GM11168 (cell line): ENCODE data around the gene LRRC7.
"Not testable (repeated sequence)": the region's sequence is repeated elsewhere in the genome, so short reads cannot be mapped to it uniquely, and the experiment has no call there.

Source experiments
- in situ Hi-C: fragments of 300-500 bp; cut with MboI; formaldehyde crosslinking; loops from one replicate; pipeline ENCODE4 v1.12.0; 2022; ENCODE audit warnings: low sequenced_read_pairs; ENCODE audit not compliant: unreplicated experiment

Gene LRRC7

DNA sequence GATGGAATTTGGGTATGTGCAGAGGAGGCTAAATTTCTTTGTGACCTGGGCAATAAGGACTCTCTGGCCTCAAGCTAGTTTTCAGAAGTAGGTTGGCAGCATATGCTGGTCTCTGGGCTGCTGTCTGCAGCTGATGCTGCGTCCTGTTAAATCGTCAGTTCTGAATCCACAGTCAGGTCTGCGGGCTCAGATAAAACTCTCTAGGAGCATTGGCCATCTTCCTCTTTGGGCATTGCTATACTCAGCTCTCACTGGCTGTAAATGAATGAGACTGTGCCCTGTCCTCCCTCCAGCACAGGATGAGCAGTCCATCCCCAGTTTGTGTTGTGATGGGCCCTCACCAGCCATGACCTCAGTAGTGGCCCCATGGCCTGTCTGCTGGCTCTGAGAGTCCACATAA lies 365.0 kb downstream of the LRRC7 start:
- in situ Hi-C loops, result no loop called here

DNA sequence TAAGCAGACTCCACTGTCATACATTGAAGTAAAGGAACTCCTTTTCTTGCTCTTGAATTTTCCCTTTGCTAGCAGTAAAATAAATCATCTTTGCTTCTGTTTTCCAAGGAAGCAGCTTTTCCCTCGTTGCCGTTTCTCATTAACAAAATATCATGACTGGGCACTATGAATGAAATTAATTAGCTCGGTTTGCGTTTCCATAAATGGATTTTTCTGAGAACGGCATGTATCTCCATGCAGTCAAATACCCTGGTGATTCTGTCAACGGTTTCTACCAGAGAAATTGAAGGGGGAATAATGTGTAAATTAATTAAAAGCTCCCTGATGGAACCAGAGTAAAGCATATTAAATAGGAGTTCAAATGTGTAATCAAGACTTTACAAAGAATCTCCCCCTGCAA lies 372.5 kb downstream of the LRRC7 start:
- in situ Hi-C loops, result no loop called here

DNA sequence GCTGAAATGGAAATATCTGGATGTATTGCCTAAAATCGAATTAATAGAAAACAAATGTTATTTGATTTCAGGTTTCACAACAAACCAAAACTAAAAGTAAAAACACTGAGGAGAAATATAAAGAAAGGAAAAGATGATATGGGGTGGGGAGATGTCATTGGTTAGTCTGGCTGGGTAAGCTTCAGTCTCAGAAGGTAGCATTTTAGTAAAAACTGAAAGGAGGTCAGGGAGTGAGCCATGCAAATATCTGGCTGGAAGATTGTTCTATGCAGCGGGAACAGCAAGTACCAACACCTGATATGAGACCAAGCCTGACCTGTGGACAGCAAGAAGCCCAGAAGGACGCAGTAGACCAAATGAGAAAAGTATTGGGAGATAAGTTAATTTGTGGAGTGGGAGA lies 373.1 kb downstream of the LRRC7 start:
- in situ Hi-C loops, result no loop called here

DNA sequence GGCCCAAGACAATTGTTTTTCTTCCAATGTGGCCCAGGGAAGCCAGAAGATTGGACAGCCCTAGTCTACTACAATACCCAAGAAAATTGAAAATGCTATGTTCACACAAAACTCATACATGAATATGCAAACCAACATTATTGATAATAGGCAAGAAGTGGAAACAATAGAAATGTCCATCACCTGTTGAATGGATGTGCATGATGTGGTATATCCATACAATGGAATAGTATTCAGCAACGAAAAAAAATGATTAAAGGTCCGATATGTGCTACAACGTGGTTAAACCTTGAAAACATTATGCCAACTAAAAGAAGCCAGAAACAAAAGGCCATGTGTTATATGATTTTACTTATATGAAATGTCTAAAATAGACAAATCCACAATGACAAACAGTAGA lies 375.3 kb downstream of the LRRC7 start:
- in situ Hi-C loops, result no loop called here

DNA sequence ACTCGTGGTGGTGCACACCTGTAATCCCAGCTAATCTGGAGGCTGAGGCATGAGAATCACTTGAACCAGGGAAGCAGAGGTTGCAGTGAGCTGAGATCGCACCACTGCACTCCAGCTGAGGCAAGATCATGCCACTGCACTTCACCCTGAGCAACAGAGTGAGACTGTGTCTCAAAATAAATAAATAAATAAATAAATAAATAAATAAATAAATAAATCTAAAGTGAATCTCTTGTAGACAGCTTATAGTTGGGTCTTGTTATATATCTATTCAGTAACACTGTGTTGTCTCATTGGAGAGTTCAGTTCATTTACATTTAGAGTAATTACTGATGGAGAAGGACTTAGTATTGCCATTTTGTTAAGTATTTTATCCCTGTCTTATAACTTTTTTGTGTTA lies 379.2 kb downstream of the LRRC7 start:
- in situ Hi-C loops, result no loop called here

DNA sequence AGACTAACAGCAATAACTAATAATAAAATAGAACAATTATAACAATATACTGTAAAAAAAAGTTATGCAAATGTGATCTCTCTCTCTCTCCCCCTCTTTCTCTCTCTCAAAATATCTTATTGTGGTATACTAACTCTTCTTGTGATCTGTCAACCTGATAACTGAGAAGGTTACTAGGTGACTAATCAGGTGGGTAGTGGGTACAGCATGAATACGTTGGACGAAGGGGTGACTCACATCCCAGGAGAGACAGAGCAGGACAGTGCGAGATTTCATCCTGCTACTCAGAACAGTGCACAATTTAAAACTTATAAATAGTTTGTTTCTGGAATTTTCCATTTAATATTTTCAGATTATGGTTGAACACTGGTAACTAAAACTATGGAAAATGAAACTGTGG lies 380.1 kb downstream of the LRRC7 start:
- in situ Hi-C loops, result no loop called here

DNA sequence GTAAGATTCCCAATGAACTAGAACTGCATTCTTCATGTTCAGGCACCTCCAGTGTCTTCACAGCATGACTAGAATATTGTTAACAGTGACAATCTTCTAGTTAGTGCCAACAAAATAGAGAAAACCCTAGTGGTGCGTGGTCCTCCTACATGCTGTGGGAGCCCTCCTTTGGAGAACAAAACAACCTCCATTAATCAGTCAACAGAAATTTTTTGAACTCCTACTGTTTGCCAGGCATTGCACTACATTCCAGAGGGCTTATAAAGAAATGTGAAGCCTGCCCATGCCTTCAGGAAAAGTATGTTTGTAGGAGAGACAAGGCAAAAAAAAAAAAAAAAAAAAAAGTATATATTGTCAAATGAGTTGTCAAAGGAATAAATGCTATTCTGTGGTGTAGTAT lies 385.0 kb downstream of the LRRC7 start:
- in situ Hi-C loops, result no loop called here

DNA sequence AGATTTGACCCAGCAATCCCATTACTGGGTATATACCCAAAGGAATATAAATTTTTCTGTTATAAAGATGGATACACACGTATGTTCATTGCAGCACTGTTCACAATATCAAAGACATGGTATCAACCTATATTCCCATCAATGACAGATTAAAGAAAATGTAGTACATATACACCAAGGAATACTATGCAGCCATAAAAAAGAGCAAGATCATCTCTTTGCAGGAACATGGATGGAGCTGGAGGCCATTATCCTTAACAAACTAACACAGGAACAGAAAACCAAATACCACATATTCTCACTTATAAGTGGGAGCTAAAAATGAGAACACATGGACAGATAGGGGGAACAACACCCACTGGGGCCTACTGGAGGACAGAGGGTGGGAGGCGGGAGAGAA lies 394.7 kb downstream of the LRRC7 start:
- in situ Hi-C loops, result not testable (repeated sequence)

DNA sequence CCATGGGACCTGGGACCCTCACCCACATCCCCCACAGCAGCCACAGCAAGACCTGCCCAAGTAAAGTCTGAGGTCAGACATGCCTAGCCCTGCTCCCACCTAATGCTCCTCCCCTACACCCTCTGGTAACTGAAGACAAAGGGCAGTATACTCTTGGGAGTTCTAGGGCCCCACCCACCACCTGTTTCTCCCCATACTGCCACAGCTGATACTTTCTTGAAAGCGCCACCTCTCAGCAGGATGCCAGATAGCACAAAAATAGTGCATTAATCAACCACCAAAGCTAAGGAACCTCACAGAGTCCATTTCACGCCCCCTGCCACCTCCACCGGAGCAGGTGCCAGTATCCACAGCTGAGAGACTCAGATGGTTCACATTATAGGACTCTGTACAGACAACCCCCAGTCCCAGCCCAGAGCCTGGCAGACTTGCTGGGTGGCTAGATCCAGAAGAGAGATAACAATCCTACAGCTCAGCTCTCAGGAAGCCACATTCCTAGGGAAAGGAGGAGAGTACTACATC lies 399.6 kb downstream of the LRRC7 start:
- in situ Hi-C loops, result no loop called here

DNA sequence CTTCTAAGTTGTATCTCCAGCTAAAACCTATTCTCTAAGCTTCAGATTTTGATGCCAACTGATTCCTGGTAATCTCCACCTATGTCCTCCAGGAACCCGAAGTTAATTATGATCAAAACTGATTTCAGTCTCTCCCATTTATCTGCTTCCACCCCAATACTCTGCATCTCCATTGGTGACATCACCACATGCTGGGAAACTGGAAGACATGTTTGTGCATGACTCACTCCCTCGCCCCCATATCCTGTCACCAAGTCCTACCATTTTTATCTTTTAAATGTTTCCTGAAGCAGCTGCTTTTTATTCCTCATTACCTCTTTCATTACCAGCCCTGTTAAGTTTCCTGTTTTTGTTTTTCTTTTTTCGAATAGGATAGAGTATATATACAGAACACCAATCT lies 409.2 kb downstream of the LRRC7 start:
- in situ Hi-C loops, result no loop called here

DNA sequence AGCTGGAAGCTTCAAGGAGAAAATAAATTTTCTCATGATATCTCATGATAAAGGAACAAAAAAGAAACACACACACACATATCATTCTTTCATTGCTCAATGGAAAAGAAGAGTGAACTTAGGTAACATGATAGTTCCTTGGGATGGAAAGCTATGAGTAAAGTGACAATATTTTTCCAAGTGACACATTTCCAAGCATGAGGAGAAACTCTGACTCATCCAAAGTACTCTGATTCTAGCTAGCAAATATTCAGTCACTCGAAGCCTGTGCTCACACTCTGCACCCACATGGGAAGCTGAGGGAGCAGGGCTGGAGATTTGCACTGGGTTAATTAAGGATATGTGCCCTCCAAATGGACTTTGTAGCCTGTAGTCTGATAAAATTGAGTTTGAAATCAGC lies 415.3 kb downstream of the LRRC7 start:
- in situ Hi-C loops, result no loop called here

DNA sequence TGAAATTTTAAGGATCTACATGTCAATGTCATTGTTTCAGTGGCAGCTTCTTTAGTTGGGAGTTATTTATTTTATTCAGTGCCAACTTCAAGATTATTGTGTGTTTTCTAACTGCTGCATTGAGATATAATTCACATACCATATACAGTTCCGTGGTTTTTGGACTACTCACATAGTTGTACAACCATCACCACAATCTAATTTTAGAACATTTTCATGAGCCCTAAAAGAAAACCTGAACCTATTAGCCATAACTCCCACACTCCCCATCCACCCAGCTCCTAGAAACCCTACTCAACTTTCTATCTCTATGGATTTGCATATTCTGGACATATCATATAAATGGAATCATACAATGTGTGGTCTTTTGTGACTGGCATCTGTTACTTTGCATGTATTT lies 417.7 kb downstream of the LRRC7 start:
- in situ Hi-C loops, result no loop called here

DNA sequence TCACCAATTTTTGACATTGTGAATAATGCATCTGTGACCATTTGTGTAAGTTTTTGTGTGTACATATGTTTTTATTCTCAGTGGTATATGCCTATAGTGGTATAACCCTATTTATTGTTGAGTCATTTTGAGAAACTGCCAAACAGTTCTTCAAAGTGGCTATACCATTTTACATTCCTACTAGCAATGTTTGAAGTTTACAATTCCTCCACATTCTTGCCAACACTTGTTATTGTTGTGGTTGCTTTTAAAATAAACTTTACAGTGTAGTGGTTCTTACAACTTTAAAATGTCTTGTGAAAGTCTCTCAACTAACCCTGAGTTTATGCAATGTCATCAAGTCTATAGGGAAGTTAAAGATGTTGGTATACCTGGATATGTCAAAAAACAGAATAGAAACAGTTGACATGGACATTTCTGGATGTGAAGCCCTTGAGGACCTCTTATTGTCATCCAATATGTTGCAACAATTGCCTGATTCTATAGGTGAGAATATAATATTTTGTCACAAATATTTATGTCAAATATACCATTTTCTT lies 418.2 kb downstream of the LRRC7 start:
- in situ Hi-C loops, result no loop called here

DNA sequence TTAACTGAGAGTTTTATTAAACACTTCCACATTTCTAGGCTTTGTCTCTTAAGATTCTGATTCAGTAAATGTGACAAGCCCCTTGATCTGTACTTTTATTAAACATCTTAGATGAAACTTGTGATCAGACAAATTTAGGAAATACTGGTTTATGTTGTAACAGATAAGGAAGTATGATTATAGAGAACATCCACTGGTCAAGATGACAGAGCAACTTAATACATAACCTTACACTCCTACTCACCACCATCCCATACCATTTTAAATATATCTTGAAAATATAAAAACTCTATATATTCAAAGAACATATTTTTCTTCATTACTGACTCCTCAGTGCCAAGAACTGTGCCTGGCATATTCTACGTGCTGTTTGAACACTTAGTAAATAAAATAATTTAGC lies 420.2 kb downstream of the LRRC7 start:
- in situ Hi-C loops, result no loop called here

DNA sequence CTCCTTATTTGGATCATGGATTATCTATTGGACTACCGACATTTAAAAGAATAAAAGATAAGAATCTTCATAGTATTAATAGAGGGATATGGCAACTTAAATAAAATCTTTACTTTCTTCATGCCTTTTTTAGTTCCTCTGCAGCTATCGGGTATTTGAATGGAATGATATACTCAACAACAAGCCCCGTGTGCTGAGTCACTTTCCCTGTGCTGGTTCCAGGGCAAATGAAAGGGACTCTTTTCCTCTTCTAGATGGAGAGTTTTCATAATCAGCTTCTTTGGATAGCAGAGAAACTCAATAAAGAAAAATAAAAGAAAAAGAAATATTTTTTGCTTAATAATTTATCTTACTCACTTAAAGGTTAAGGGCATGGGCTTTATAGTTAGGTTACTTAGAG lies 423.9 kb downstream of the LRRC7 start:
- in situ Hi-C loops, result no loop called here

DNA sequence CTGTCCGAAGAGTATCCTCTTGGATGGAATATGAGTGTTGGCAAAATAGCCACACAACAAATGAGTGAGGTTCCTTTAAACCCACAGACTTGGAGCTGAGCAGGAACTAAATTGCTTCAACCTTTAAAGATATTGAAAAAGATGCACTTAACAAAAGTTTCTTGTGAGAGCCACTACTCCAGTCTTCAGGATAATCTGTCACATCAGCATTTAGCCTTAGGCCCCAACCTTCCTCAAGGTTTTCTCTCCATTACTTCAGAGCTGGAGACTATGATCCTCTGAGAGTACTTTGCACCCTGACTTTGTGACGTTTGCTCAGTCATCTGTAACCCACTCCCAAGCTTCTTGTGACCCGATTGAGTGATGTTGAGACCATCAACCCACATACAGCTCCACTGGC lies 424.9 kb downstream of the LRRC7 start:
- in situ Hi-C loops, result no loop called here

DNA sequence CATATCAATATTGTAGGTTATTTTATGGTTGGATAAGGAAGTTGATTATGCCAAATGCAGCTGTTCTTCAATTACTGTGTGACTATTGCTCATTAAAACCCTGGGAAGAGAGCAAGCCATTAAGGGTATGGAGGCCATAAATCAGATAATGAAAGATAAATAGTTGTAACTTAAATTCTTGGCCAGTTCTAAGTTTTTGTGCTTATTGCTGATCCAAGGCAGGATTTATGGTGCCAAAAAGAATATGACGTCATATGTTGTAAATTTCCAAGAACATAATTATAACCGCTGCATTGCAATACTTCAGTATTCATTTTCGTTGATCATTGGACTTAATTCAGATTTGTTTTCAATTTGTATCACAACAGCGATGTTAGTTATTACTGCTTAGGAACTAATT lies 426.1 kb downstream of the LRRC7 start:
- in situ Hi-C loops, result no loop called here

DNA sequence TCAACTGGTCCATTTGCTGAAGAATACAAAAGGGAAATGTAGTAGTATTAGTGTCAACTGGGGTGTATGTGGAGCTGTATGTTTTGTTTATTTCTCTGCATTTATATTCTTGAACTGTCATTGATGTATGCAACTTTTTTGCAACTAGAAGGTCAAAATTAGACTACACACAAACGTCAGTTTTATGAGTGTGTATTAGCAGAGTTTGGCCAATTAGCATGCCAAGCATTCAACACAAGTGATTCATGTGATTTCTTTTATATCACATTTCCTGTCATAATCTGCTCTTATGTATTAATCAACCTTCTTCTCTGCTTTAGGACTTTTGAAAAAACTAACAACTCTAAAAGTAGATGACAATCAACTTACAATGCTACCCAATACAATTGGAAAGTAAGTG lies 426.5 kb downstream of the LRRC7 start:
- in situ Hi-C loops, result no loop called here

DNA sequence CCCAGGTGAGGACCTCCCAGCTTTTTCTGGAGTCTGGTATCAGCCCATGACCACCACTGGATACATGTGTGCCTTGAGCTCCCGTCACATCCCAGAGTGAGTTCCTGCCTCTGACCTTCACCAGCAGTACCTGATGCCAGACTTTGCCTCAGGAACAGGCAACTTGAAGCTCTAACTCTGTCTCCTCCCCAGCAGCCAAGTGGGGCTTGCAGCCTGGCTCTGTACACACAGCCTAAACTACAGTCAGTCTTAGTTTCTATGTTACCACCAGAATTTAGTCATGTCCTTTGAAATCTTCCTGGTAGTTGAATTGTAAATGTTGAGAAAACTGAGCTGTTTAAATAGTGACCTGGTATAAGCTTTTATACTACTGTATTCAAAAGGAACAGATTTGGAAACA lies 431.1 kb downstream of the LRRC7 start:
- in situ Hi-C loops, result no loop called here

DNA sequence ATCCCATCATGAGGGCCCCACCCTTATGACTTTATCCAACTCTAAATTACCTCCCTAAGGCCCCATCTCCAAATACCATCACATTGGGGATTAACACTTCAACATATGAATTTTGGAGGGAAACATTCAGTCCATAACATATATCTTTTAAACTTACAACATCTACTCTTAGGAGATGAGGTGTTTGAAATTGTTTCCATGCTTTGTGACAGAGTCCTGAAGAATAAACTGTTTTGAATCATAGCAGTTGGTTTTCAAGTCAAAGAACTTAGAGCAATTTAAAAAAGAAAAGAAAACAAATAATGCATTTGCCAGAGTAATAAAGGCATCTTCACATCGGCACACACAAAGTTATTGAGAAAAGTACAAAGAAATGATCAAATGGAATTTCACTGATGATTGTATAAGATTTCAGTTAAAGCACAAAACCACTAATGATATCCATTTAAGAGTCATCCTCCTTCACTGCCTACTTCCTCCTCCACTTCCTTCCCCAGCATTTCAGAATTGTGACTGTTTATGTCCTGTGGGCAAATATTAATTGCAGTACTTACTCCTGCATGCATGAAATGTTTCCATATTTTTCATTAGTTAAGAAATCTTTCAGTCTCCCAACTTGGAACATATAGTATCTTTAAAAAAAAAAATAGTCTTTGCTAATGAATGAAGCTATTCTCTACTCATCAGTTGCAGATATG lies 435.6 kb downstream of the LRRC7 start:
- in situ Hi-C loops, result no loop called here

DNA sequence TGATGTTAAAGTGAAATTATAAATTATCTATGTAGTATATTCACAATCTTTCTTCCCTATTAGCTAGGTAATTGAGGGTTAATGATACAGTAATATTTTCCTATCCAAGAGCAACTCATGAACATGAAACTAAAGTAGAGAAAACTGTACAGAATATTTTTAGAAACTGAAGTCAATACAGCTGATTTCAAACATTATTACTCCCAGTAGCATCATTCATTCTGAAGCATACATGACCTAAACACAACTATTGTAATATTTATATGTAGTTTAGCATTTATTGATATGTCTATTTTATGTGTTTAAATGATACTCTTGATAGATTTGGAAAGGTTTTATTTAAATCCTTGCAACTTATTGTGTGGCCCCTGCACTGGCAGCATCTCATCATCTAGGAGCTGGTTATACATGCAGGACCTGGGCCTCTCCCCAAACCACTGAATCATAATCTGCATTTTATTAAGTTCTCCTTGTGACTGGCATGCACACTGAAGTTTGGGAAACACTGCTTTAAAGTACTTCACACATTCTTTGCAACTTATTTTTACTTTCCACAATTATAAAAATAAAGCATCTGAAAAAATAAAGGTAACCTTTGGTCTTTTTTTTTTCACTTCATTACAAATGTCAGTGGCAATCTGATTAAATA lies 437.8 kb downstream of the LRRC7 start:
- in situ Hi-C loops, result no loop called here

DNA sequence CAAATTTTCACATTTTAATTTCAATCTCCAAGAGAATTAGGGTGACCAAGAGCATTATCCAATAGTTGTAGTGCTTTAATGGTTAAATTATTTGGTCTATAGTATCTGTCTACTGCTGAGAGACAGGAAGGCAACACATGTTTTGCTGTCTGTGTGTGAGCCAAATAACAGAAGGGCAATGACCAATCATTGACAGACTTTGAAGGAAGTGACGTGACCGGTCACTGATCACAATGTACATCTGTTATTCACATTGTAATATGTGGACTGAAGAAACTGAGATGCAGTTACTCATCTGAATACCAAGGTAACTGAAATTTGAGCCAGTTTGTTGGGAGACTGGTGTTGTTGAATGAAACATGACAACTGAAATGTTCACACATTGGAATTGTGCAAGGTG lies 440.9 kb downstream of the LRRC7 start:
- in situ Hi-C loops, result no loop called here
